Measurements from ENCODE around the gene CLDN9.

The CLDN9 gene

GRCh38 chr16:3017794-3018506 is 5.2 kb downstream of the CLDN9 start, which contains the start of gene CLDN6:
TSS of gene CLDN6 (minus strand) at chr16:3018183. CDS start at chr16:3016021, 2,162 bp downstream.
- H3K27me3 ChIP-seq (ENCODE audit: insufficient read depth, low read depth, severe bottlenecking), result no peaks in the 10 kb centered on the region
- TF ChIP-seq, protein P1, sequence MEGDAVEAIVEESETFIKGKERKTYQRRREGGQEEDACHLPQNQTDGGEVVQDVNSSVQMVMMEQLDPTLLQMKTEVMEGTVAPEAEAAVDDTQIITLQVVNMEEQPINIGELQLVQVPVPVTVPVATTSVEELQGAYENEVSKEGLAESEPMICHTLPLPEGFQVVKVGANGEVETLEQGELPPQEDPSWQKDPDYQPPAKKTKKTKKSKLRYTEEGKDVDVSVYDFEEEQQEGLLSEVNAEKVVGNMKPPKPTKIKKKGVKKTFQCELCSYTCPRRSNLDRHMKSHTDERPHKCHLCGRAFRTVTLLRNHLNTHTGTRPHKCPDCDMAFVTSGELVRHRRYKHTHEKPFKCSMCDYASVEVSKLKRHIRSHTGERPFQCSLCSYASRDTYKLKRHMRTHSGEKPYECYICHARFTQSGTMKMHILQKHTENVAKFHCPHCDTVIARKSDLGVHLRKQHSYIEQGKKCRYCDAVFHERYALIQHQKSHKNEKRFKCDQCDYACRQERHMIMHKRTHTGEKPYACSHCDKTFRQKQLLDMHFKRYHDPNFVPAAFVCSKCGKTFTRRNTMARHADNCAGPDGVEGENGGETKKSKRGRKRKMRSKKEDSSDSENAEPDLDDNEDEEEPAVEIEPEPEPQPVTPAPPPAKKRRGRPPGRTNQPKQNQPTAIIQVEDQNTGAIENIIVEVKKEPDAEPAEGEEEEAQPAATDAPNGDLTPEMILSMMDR (IDR thresholded peaks at IDR 0.05; ENCODE audit: low read depth, low read length), result peak; percentile 37; the same call in 1 of the 2 replicates
- H3K9me3 ChIP-seq (ENCODE audit: severe bottlenecking), result no peaks in the 10 kb centered on the region
- DNase-seq, result no peak
- peaks cover 8% of the 10 kb centered on the region for H3K36me3 ChIP-seq
- H3K4me3 ChIP-seq (ENCODE audit: low read depth, low read length), result no peak within 1 kb of the TSS
- no peak within 1 kb of the TSS for H3K27ac ChIP-seq

- peak overlapping the region; percentile 57 for H3K4me3 ChIP-seq (ENCODE audit: low read depth, low read length)
- no peak for DNase-seq
- TF ChIP-seq, protein P1 (IDR thresholded peaks at IDR 0.05; ENCODE audit: low read depth, low read length), result no peak
- no peaks in the 10 kb centered on the region for H3K27me3 ChIP-seq (ENCODE audit: insufficient read depth, low read depth, severe bottlenecking)
- H3K36me3 ChIP-seq, result peaks cover 8% of the 10 kb centered on the region
- peak overlapping the region; percentile 65 for H3K27ac ChIP-seq
- no peaks in the 10 kb centered on the region for H3K9me3 ChIP-seq (ENCODE audit: severe bottlenecking)
These were observed 7.0 kb downstream of the CLDN9 start for GRCh38 chr16:3019594-3020246.

GRCh38 chr16:3020247-3020603 is 7.5 kb downstream of the CLDN9 start, which contains the start of gene TNFRSF12A:
TSS of gene TNFRSF12A (plus strand) at chr16:3020368. CDS start at chr16:3020398, 30 bp downstream.
- peak; percentile 80 for DNase-seq
- Histone ChIP-seq H3K9me3 (ENCODE audit: severe bottlenecking) (no peaks in the 10 kb centered on the region), H3K27ac (peak within 1 kb of the TSS; percentile 65), H3K36me3 (peaks cover 11% of the 10 kb centered on the region), H3K4me3 (ENCODE audit: low read depth, low read length) (peak within 1 kb of the TSS; percentile 57), H3K27me3 (ENCODE audit: insufficient read depth, low read depth, severe bottlenecking) (no peaks in the 10 kb centered on the region)
- TF ChIP-seq, protein P1 (IDR thresholded peaks at IDR 0.05; ENCODE audit: low read depth, low read length), result no peak

GRCh38 chr16:3020604-3021448 is 8.1 kb downstream of the CLDN9 start:
- Histone ChIP-seq H3K27ac (peak overlapping the region; percentile 51), H3K27me3 (ENCODE audit: insufficient read depth, low read depth, severe bottlenecking) (no peaks in the 10 kb centered on the region), H3K36me3 (peaks cover 17% of the 10 kb centered on the region), H3K9me3 (ENCODE audit: severe bottlenecking) (no peaks in the 10 kb centered on the region), H3K4me3 (ENCODE audit: low read depth, low read length) (peak overlapping the region; percentile 57)
- TF ChIP-seq, protein P1 (IDR thresholded peaks at IDR 0.05; ENCODE audit: low read depth, low read length), result no peak
- DNase-seq, result no peak

- H3K36me3 ChIP-seq, result peaks cover 25% of the 10 kb centered on the region
- DNase-seq, result peak; percentile 87
- TF ChIP-seq, protein P1 (IDR thresholded peaks at IDR 0.05; ENCODE audit: low read depth, low read length), result peak; percentile 74
- no peaks in the 10 kb centered on the region for H3K27me3 ChIP-seq (ENCODE audit: insufficient read depth, low read depth, severe bottlenecking)
- no peaks in the 10 kb centered on the region for H3K9me3 ChIP-seq (ENCODE audit: severe bottlenecking)
- peak overlapping the region; percentile 32 for H3K27ac ChIP-seq
- peak overlapping the region; percentile 57 for H3K4me3 ChIP-seq (ENCODE audit: low read depth, low read length)
These were observed 8.9 kb downstream of the CLDN9 start for GRCh38 chr16:3021449-3022207.

Data from WERI-Rb-1 (cell line).